AG04450 (cell line): ENCODE results near the gene SLC25A45. TPM values are rescaled to one million over a fixed set of nuclear protein-coding genes. Genes with fewer than 3 reads are reported as not detected.
"Not testable (repeated sequence)": the region's sequence is repeated elsewhere in the genome, so short reads cannot be mapped to it uniquely, and the experiment has no call there.

Source experiments
- CTCF ChIA-PET: fragments of 300-600, 350-600 bp; formaldehyde crosslinking; extraction: SDS; loops from one replicate; lab custom pipeline; 2022; ENCODE audit warnings: antibody characterized with exemption, inconsistent platforms; lab: Charles Lee
- POLR2A ChIA-PET: fragments of 350-600 bp; formaldehyde crosslinking; extraction: SDS; loops from one replicate; lab custom pipeline; 2021; ENCODE audit warnings: antibody characterized with exemption, inconsistent platforms; lab: Yijun Ruan, JAX
- DNase-seq: peaks from one replicate; pipeline ENCODE4 v3.0.0-alpha.2; 2011; ENCODE audit warnings: low read depth, low spot score
- H3K27ac ChIP-seq: one replicate; pipeline ENCODE4 v1.5.1; 2012; ENCODE audit warnings: low read depth, low read length, control low read depth
- H3K27me3 ChIP-seq: one replicate; pipeline ENCODE4 v1.6.0; 2012; ENCODE audit warnings: low read length; ENCODE audit not compliant: control insufficient read depth, insufficient read depth
- H3K4me3 ChIP-seq: 2 replicates; pipeline ENCODE4 v1.5.1; 2011; ENCODE audit warnings: mild to moderate bottlenecking, low read depth, low read length, control low read depth
- H3K9me3 ChIP-seq: 2 replicates; pipeline ENCODE4 v1.5.1; 2012; ENCODE audit warnings: low read length; ENCODE audit not compliant: control insufficient read depth, insufficient read depth
- CTCF ChIP-seq: IDR thresholded peaks from 2 replicates; pipeline ENCODE4 v1.5.1; 2011; ENCODE audit warnings: low read depth, low read length, control low read depth, inconsistent platforms
- polyA plus RNA-seq: library from polyadenylated mRNA; depleted of rRNA; stranded (reverse); fragments of >200 nt; gene quantifications from 2 replicates; pipeline ENCODE4 v1.2.3, GENCODE V29; 2011

Gene SLC25A45
- polyA plus RNA-seq, 1 experiment: 0.76 TPM

GRCh38 chr11:65351511-65351910, 30.9 kb downstream of the SLC25A45 start:
- H3K9me3 ChIP-seq: no peaks in the 10 kb centered on the region; the same call in 1 of the 2 replicates
- no peak overlapping the region for H3K27ac ChIP-seq
- H3K27me3 ChIP-seq: peaks cover 11% of the 10 kb centered on the region
- H3K4me3 ChIP-seq: no peak overlapping the region
- DNase-seq: no peak
- CTCF ChIA-PET: interaction anchor here (0.6 to 5.5 kb wide), 6 partner anchors 22 to 126 kb away, joined by 3 to 43 read pairs (median 4); no protein-coding TSS in a partner anchor
- POLR2A ChIA-PET: interaction anchor here (1.2 kb wide), 1 partner anchor 50 kb away, joined by 3 read pairs; no protein-coding TSS in a partner anchor
- no peak for TF ChIP-seq CTCF

GRCh38 chr11:65341856-65342255, 40.6 kb downstream of the SLC25A45 start:
- Histone ChIP-seq H3K27ac (no peak overlapping the region), H3K9me3 (no peaks in the 10 kb centered on the region), H3K4me3 (no peak overlapping the region), H3K27me3 (no peaks in the 10 kb centered on the region)
- DNase-seq: no peak
- no peak for TF ChIP-seq CTCF
- ChIA-PET CTCF (interaction anchor here (0.7 to 1.4 kb wide), 2 partner anchors 11 to 67 kb away, joined by 7 to 9 read pairs; no protein-coding TSS in a partner anchor), POLR2A (interaction anchor here (1.2 kb wide), 1 partner anchor 8 kb away, joined by 3 read pairs; the partner anchor contains the start of gene DPF2)

GRCh38 chr11:65340226-65340625, 42.2 kb downstream of the SLC25A45 start:
- TF ChIP-seq CTCF: no peak
- no peak overlapping the region for H3K27ac ChIP-seq
- no peak overlapping the region for H3K4me3 ChIP-seq
- no peaks in the 10 kb centered on the region for H3K27me3 ChIP-seq
- no peaks in the 10 kb centered on the region for H3K9me3 ChIP-seq
- no peak for DNase-seq
- ChIA-PET CTCF (interaction anchor here (0.6 to 3.2 kb wide), 3 partner anchors 11 to 65 kb away, joined by 3 to 18 read pairs (median 6); no protein-coding TSS in a partner anchor), POLR2A (no interaction called here)

GRCh38 chr11:65338676-65339075, 43.8 kb downstream of the SLC25A45 start:
- Histone ChIP-seq H3K27me3 (no peaks in the 10 kb centered on the region), H3K27ac (no peak overlapping the region), H3K9me3 (no peaks in the 10 kb centered on the region), H3K4me3 (no peak overlapping the region)
- DNase-seq: no peak
- TF ChIP-seq CTCF: no peak
- CTCF ChIA-PET: interaction anchor here (0.8 to 3.2 kb wide), 3 partner anchors 9 to 63 kb away, joined by 4 to 18 read pairs (median 5); no protein-coding TSS in a partner anchor
- POLR2A ChIA-PET: no interaction called here

GRCh38 chr11:65334696-65335295, 47.6 kb downstream of the SLC25A45 start:
- Histone ChIP-seq H3K4me3 (peak overlapping the region; percentile 93), H3K9me3 (no peaks in the 10 kb centered on the region), H3K27ac (peak overlapping the region; percentile 21), H3K27me3 (no peaks in the 10 kb centered on the region)
- no peak for TF ChIP-seq CTCF
- DNase-seq: no peak
- POLR2A ChIA-PET: interaction anchor here (0.6 to 1.2 kb wide), 2 partner anchors 10 to 166 kb away, joined by 3 to 4 read pairs; no protein-coding TSS in a partner anchor
- CTCF ChIA-PET: interaction anchor here (1.1 to 13.8 kb wide), 5 partner anchors 18 to 177 kb away, joined by 3 to 506 read pairs (median 9); partner anchors contain the start of gene CDC42EP2

- not testable (repeated sequence) for H3K9me3 ChIP-seq, H3K27me3 ChIP-seq, DNase-seq, H3K27ac ChIP-seq, H3K4me3 ChIP-seq
- CTCF ChIA-PET: interaction anchor here (1.0 to 13.8 kb wide), 6 partner anchors 16 to 127 kb away, joined by 3 to 506 read pairs (median 8); partner anchors contain the start of gene CDC42EP2
- POLR2A ChIA-PET: interaction anchor here (0.6 to 3.2 kb wide), 5 partner anchors 11 to 115 kb away, joined by 4 to 47 read pairs (median 5); partner anchors contain the start of gene CDC42EP2
Observed at GRCh38 chr11:65332591-65332990, 49.9 kb downstream of the SLC25A45 start.
